WI38 (cell line): ENCODE results near the gene LCN10.
A peak's percentile ranks its signal among the peaks of the same experiment; 100 is the strongest.

Experiments
- H3K4me3 ChIP-seq: 2 replicates; pipeline ENCODE4 v1.5.1; 2011; ENCODE audit warnings: low read depth, mild to moderate bottlenecking, control low read depth, low read length
- CTCF ChIP-seq: IDR thresholded peaks from 2 replicates; pipeline ENCODE4 v1.5.1; 2012; ENCODE audit warnings: low read depth, mild to moderate bottlenecking, control low read depth, low read length

Gene LCN10

GRCh38 chr9:136695955-136696354 is 46.8 kb downstream of the LCN10 start:
- no peak overlapping the region for H3K4me3 ChIP-seq
- TF ChIP-seq CTCF, result no peak

- no peak for TF ChIP-seq CTCF
- no peak overlapping the region for H3K4me3 ChIP-seq
Measured at GRCh38 chr9:136695435-136695895, 47.3 kb downstream of the LCN10 start.

- H3K4me3 ChIP-seq, result no peak overlapping the region
- TF ChIP-seq CTCF, result no peak
Measured at GRCh38 chr9:136694872-136695247, 47.9 kb downstream of the LCN10 start.

- peak; percentile 55 for TF ChIP-seq CTCF
- H3K4me3 ChIP-seq, result no peak overlapping the region
Measured at GRCh38 chr9:136694163-136694871, 48.4 kb downstream of the LCN10 start.

- no peak overlapping the region for H3K4me3 ChIP-seq
- no peak for TF ChIP-seq CTCF
Measured at GRCh38 chr9:136693490-136694162, 49.1 kb downstream of the LCN10 start.

- TF ChIP-seq CTCF, result no peak
- no peak overlapping the region for H3K4me3 ChIP-seq
Measured at GRCh38 chr9:136693135-136693489, 49.6 kb downstream of the LCN10 start.

- H3K4me3 ChIP-seq, result no peak overlapping the region
Measured at GRCh38 chr9:136692185-136693134, 50.3 kb downstream of the LCN10 start.

More at GRCh38 chr9:136692185-136693134, 50.3 kb downstream of the LCN10 start:
- no peak for TF ChIP-seq CTCF
